GM19452 (cell line): ENCODE results near the gene CELF4.
"Not testable (repeated sequence)": the region's sequence is repeated elsewhere in the genome, so short reads cannot be mapped to it uniquely, and the experiment has no call there.

ENCODE experiments used
- ATAC-seq: cut with Tn5 transposase; IDR thresholded peaks from one replicate; pipeline ENCODE4 v1.9.1; 2021; ENCODE audit not compliant: unreplicated experiment

CELF4 gene

GRCh38 chr18:37473195-37473840, 92.3 kb downstream of the CELF4 start:
- ATAC-seq: no peak

GRCh38 chr18:37471637-37472036, 94.0 kb downstream of the CELF4 start:
- no peak for ATAC-seq

GRCh38 chr18:37470986-37471385, 94.6 kb downstream of the CELF4 start:
- ATAC-seq: no peak

- no peak for ATAC-seq
Observed at GRCh38 chr18:37467002-37467662, 98.5 kb downstream of the CELF4 start.

GRCh38 chr18:37465958-37466357, 99.6 kb downstream of the CELF4 start:
- no peak for ATAC-seq

GRCh38 chr18:37464257-37464656, 101.3 kb downstream of the CELF4 start:
- ATAC-seq: no peak

- ATAC-seq: not testable (repeated sequence)
Observed at GRCh38 chr18:37461329-37461728, 104.3 kb downstream of the CELF4 start.

- ATAC-seq: no peak
Observed at GRCh38 chr18:37460604-37461003, 105.0 kb downstream of the CELF4 start.

GRCh38 chr18:37458697-37459096, 106.9 kb downstream of the CELF4 start:
- ATAC-seq: no peak

- ATAC-seq: no peak
Observed at GRCh38 chr18:37457753-37458152, 107.8 kb downstream of the CELF4 start.

GRCh38 chr18:37457341-37457740, 108.3 kb downstream of the CELF4 start:
- no peak for ATAC-seq

GRCh38 chr18:37456873-37457272, 108.7 kb downstream of the CELF4 start:
- no peak for ATAC-seq

GRCh38 chr18:37456395-37456794, 109.2 kb downstream of the CELF4 start:
- no peak for ATAC-seq

GRCh38 chr18:37453752-37454151, 111.8 kb downstream of the CELF4 start:
- ATAC-seq: no peak

GRCh38 chr18:37452682-37453385, 112.8 kb downstream of the CELF4 start:
- no peak for ATAC-seq

GRCh38 chr18:37452015-37452414, 113.6 kb downstream of the CELF4 start:
- no peak for ATAC-seq

GRCh38 chr18:37451239-37451825, 114.3 kb downstream of the CELF4 start:
- ATAC-seq: no peak

- ATAC-seq: no peak
Observed at GRCh38 chr18:37450434-37451132, 115.0 kb downstream of the CELF4 start.

GRCh38 chr18:37449618-37450017, 116.0 kb downstream of the CELF4 start:
- no peak for ATAC-seq

- ATAC-seq: no peak
Observed at GRCh38 chr18:37448946-37449345, 116.7 kb downstream of the CELF4 start.
